NCI-H2227 treated with DMSO at 0.1 percent for 48 hours (cell line): ENCODE measurements around the gene SP110.
"Not testable (repeated sequence)": the region's sequence is repeated elsewhere in the genome, so short reads cannot be mapped to it uniquely, and the experiment has no call there.

Experiments used
- DNase-seq: peaks from one replicate; lab custom pipeline; 2025; lab: John Stamatoyannopoulos, UW

The SP110 gene

GRCh38 chr2:230219419-230220331, at the start of gene SP110:
TSS of gene SP110 (minus strand) at chr2:230219984. CDS start at chr2:230216927, 3,057 bp downstream.
- DNase-seq, result no peak

DNA sequence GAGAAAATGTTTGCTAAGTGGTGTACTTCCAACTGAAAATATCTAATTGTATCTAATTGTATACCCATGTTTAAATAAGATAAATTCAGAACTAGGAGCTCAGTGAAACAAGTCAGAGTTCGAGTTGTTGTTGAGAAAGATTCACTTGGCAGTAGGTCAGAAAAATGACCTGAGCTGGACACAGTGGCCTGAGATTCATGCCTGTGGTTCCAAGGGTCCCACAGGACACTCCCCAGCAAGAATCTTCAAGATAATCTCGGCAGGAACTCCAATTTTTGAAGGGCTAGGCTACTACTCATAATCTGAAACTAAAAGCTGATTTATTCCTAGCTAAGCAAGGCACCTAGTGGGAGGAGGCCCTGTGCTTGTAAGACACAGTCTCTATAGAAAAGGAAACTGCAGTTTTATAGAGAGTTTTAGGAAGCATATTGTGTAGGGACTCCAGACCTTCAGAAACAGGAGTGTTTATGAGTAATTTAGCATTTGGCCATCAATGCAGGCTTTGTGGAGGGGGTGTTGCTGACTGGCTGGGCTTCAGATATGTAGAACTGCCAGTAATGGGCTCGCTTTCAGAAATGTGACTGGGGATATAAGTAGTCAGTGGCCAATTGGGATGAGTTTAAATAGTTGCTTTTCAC, 48.9 kb upstream of the SP110 start:
- DNase-seq, result no peak

DNA sequence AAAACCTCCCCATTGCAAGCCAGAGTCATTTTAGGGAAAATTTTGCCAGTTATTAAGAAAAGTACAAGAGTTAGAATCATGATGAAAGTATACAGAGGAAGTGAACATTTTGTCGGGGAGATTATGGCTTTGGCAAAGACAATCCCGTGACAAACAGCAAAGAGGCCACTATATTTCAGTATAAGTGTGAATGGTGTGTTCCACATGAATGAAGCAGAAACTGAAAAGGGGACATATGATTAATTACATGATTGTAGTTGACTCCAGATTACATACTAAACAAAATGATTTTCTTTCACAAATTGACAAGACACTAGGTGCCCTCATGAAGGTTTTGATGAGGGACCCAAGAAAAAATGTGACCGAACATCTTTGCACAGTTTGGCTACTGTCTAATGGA, 47.8 kb upstream of the SP110 start:
- no peak for DNase-seq

DNA sequence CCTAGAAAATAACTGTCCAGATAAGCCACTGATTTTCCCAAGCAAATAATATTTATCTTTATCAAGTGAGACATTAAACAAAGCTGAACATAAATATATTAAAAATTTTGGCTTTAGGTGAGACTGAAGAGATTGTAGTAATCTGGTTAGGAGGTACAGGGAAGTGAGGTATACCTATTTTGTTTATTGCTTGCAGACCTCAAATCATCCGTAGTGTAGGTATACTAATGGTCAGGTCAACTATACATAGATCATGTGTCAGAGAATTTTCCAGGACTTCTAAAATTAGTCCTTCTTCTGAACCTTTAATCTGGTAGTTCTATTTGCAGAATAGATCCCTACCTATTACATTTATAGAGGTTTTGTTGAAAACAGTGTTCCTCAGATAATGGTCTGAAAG, 47.3 kb upstream of the SP110 start:
- DNase-seq, result no peak

GRCh38 chr2:230266638-230267037, 46.9 kb upstream of the SP110 start:
- DNase-seq, result no peak

- DNase-seq, result not testable (repeated sequence)
Observed at GRCh38 chr2:230264945-230265344, 45.2 kb upstream of the SP110 start.

- no peak for DNase-seq
Observed at GRCh38 chr2:230262246-230262645, 42.5 kb upstream of the SP110 start.

GRCh38 chr2:230258483-230258882, 38.7 kb upstream of the SP110 start:
- no peak for DNase-seq

- DNase-seq, result no peak
Observed at GRCh38 chr2:230256733-230257332, 37.0 kb upstream of the SP110 start.

DNA sequence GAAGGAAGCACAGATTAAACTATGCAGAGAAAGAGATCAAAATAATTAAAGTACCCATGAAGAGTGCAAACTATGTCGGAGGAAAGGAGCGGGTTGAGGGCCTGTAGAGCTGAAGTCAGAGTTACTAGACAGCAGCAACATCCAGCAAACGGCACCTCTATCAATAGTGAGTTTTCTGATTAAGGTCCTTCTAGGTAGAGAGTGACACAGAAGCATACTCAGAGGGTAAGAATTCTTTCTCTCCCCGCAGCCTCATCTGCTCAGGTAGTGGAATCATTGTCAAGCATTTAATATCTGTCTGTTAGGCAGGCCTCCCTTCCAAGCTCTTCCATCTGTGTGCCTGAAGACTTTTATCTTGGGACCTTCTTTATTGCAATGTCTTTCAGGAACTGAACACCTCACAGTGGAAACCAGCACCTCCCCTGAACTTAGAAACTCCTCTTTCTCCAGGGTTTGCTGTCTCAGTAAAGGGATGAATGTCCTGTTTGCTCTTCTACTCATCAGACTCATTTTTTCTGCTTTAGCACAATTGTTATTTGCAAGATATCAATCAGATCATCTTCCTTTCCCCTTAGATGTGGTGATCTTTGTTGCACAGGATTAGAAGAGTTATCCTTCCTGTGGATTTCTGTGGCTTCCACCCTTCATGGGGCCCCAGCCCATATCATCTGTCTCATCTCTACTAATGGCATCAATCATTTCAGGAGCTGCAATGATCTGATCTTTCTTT, 34.5 kb upstream of the SP110 start:
- DNase-seq, result no peak

GRCh38 chr2:230250231-230250630, 30.4 kb upstream of the SP110 start:
- no peak for DNase-seq

DNA sequence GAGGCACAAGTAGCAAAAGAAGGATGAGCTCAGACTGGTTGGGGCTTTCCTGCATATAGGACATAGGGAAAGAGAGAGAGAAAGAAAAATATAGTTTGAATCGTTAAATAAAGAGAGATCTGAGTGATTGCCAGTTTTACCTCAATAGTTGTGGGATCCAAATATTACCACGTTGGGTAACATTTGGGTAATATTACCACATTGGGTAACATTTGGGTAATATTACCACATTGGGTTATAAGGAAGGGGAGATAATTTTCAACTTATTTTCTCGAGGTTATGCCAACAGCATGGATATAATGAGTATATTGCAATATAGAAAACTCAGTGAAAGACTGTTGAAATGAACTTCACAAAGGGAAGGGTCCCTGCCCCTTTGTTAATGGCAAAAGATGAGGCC, 26.4 kb upstream of the SP110 start:
- no peak for DNase-seq

DNA sequence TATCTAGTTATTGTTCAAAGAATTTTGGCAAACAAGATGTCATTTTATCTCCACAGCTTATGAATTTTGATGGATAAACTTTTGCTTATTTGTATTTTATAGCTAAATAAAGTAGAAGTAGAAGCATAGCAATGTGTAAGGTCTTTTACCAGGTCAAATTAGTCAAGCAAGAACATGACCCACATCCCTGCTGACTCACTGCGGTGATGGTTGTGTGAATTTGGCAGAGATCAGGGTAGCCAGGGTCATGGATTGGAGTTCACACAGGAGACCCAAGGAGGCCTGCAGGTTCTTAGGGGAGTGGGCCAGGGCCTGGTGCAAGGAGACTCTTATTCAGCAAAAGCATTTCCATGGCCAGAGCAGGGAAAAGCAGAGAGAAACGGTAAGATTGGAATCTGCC, 24.4 kb upstream of the SP110 start:
- no peak for DNase-seq

GRCh38 chr2:230234845-230235244, 15.1 kb upstream of the SP110 start:
- no peak for DNase-seq

- DNase-seq, result no peak
Observed at GRCh38 chr2:230234122-230234722, 14.4 kb upstream of the SP110 start.

DNA sequence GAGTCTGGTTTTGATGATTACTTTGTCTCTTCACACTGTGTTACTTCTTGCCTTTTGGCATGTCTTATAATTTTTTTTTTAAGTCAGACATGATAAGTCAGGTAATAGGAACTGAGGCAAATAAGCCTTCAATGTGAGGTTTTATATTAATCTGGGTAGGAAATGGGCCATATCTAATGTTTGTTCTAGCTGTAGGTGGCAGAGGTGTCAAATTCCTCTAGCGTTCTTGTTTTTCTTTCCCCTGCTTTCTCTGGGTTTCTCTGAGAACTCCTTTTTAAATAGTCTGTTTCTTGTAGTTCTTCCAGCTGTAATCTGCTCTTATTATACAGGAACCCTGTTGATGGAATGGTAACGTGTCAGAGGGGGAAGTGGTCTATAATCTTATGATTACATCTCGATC, 11.5 kb upstream of the SP110 start:
- no peak for DNase-seq

- DNase-seq, result no peak
Observed at GRCh38 chr2:230230496-230231200, 10.9 kb upstream of the SP110 start.

- DNase-seq, result no peak
Observed at GRCh38 chr2:230230087-230230486, 10.3 kb upstream of the SP110 start.

DNA sequence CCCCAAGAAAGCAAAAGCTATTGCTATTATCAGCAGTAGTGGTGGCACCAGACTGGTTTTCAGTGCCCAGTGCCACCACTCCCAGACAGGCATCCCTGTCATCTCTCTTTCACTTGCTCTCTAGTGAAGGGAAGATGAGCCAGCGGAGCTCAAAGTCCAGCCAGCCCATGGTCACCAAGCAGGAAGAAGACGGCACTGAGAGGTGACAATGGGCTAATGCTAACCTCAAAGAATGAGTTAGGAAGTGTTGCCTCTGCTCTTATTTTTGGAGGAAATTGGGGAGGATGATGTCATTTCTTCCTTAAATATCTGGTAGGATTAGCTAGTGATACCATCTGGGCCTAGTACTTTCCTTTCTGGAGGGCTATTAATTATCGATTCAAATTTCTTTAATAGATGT, 7.4 kb upstream of the SP110 start:
- no peak for DNase-seq

- no peak for DNase-seq
Observed at GRCh38 chr2:230226051-230226551, 6.3 kb upstream of the SP110 start.

- DNase-seq, result no peak
Observed at GRCh38 chr2:230225486-230225885, 5.7 kb upstream of the SP110 start, which contains the start of gene SP140. TSS of gene SP140 (plus strand) at chr2:230225736. CDS start at chr2:230225845, 109 bp downstream.
